ENCODE data around the gene SAMD5. TPM values are rescaled to one million over a fixed set of nuclear protein-coding genes. Genes with fewer than 3 reads are reported as not detected.

Gene SAMD5
- total RNA-seq, 1 donor, result 1.1 TPM

DNA sequence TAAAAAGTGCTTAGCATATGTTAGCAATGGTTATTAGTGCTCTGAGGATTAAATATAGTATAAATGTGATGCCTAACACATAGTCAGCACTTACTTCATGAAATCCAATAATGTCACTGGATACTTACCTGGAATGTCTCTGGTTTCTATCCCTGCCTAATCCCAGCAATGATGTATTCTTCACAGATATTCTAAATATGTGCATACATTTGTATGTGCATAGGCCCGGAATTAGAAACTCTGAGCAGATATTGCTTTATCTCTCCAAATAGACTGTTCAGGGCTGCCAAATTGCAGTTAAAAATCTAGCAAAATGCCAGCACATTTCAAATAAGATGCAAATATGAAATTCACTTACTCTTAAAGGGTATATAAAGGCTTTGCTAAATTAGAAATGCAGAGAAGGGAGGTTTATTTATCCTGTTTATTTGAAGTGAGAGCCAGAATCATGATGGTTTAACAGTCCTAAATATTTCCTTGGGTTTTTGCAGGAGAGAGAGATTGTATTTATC, 81.3 kb downstream of the SAMD5 start:
- no peaks in the 10 kb centered on the region for H3K9me3 ChIP-seq (ENCODE audit: low read depth, low read length)
- no peaks in the 10 kb centered on the region for H4K20me1 ChIP-seq (ENCODE audit: insufficient read depth, low read length)
- H3K27ac ChIP-seq (ENCODE audit: low read depth, low read length), result no peak overlapping the region
- no peak overlapping the region for H3K4me2 ChIP-seq (ENCODE audit: insufficient read depth, low read length)
- no peak overlapping the region for H2AFZ ChIP-seq (ENCODE audit: low read length)
- H3K27me3 ChIP-seq (ENCODE audit: insufficient read depth, low read length), result no peaks in the 10 kb centered on the region
- H3K79me2 ChIP-seq (ENCODE audit: insufficient read depth, low read length), result no peaks in the 10 kb centered on the region
- no peak for DNase-seq (ENCODE audit: insufficient read length, low spot score, missing footprints)
- TF ChIP-seq, protein P1, sequence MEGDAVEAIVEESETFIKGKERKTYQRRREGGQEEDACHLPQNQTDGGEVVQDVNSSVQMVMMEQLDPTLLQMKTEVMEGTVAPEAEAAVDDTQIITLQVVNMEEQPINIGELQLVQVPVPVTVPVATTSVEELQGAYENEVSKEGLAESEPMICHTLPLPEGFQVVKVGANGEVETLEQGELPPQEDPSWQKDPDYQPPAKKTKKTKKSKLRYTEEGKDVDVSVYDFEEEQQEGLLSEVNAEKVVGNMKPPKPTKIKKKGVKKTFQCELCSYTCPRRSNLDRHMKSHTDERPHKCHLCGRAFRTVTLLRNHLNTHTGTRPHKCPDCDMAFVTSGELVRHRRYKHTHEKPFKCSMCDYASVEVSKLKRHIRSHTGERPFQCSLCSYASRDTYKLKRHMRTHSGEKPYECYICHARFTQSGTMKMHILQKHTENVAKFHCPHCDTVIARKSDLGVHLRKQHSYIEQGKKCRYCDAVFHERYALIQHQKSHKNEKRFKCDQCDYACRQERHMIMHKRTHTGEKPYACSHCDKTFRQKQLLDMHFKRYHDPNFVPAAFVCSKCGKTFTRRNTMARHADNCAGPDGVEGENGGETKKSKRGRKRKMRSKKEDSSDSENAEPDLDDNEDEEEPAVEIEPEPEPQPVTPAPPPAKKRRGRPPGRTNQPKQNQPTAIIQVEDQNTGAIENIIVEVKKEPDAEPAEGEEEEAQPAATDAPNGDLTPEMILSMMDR (IDR thresholded peaks at IDR 0.05; ENCODE audit: extremely low read depth, low read depth, low read length), result no peak
- no peaks in the 10 kb centered on the region for H3K4me1 ChIP-seq (ENCODE audit: insufficient read depth, low read length)
- no peak overlapping the region for H3K4me3 ChIP-seq (ENCODE audit: insufficient read depth, low read length)
- no peaks in the 10 kb centered on the region for H3K36me3 ChIP-seq (ENCODE audit: insufficient read depth, low read length)

GRCh38 chr6:147595961-147596360, 87.5 kb downstream of the SAMD5 start:
- Histone ChIP-seq H3K27ac (ENCODE audit: low read depth, low read length) (no peak overlapping the region), H3K4me1 (ENCODE audit: insufficient read depth, low read length) (no peaks in the 10 kb centered on the region), H3K79me2 (ENCODE audit: insufficient read depth, low read length) (no peaks in the 10 kb centered on the region), H3K4me3 (ENCODE audit: insufficient read depth, low read length) (no peak overlapping the region), H3K36me3 (ENCODE audit: insufficient read depth, low read length) (no peaks in the 10 kb centered on the region), H3K9me3 (ENCODE audit: low read depth, low read length) (no peaks in the 10 kb centered on the region), H3K4me2 (ENCODE audit: insufficient read depth, low read length) (no peak overlapping the region), H4K20me1 (ENCODE audit: insufficient read depth, low read length) (no peaks in the 10 kb centered on the region), H3K27me3 (ENCODE audit: insufficient read depth, low read length) (no peaks in the 10 kb centered on the region), H2AFZ (ENCODE audit: low read length) (no peak overlapping the region)
- DNase-seq (ENCODE audit: insufficient read length, low spot score, missing footprints), result no peak
- TF ChIP-seq, protein P1 (IDR thresholded peaks at IDR 0.05; ENCODE audit: extremely low read depth, low read depth, low read length), result no peak

DNA sequence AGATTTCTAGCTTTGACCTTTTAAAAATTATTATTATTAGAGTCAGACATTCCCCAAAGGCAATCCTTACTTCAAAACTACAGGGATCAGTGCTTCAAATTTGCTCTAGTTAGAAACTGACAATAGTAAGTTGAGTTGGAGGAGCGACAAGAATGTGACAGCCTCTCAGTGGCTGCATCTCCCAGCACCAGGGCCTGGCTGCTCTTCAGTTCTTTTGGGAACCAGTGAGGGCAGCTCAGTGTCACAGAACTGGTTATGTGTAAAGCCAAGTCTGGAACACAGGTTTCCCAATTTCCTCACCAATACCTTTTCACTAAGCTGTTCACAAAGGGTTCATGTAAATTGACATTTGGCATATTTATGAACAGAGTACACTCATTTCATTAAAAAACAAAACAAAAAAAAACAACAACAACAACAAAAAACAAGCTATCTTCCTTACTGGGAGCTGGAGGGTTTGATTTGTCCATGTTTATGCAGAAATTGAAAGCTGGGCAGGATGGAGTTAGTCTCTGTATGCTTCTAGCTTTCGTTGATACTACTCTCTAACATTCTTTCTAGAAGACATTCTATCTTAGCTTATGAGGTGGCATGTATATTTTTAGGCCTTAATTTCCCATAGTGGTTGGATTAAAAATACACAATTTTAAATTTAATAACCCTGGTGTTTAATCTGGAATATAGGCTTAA, 95.0 kb downstream of the SAMD5 start:
- no peaks in the 10 kb centered on the region for H3K9me3 ChIP-seq (ENCODE audit: low read depth, low read length)
- no peaks in the 10 kb centered on the region for H3K27me3 ChIP-seq (ENCODE audit: insufficient read depth, low read length)
- H3K4me1 ChIP-seq (ENCODE audit: insufficient read depth, low read length), result no peaks in the 10 kb centered on the region
- no peak overlapping the region for H3K4me2 ChIP-seq (ENCODE audit: insufficient read depth, low read length)
- DNase-seq (ENCODE audit: insufficient read length, low spot score, missing footprints), result no peak
- no peaks in the 10 kb centered on the region for H4K20me1 ChIP-seq (ENCODE audit: insufficient read depth, low read length)
- H2AFZ ChIP-seq (ENCODE audit: low read length), result no peak overlapping the region
- TF ChIP-seq, protein P1 (IDR thresholded peaks at IDR 0.05; ENCODE audit: extremely low read depth, low read depth, low read length), result no peak
- H3K4me3 ChIP-seq (ENCODE audit: insufficient read depth, low read length), result no peak overlapping the region
- no peaks in the 10 kb centered on the region for H3K36me3 ChIP-seq (ENCODE audit: insufficient read depth, low read length)
- H3K79me2 ChIP-seq (ENCODE audit: insufficient read depth, low read length), result no peaks in the 10 kb centered on the region
- no peak overlapping the region for H3K27ac ChIP-seq (ENCODE audit: low read depth, low read length)

GRCh38 chr6:147604373-147604772, 95.9 kb downstream of the SAMD5 start:
- no peak overlapping the region for H3K4me3 ChIP-seq (ENCODE audit: insufficient read depth, low read length)
- H3K4me1 ChIP-seq (ENCODE audit: insufficient read depth, low read length), result no peaks in the 10 kb centered on the region
- no peak overlapping the region for H2AFZ ChIP-seq (ENCODE audit: low read length)
- H3K27me3 ChIP-seq (ENCODE audit: insufficient read depth, low read length), result no peaks in the 10 kb centered on the region
- H3K79me2 ChIP-seq (ENCODE audit: insufficient read depth, low read length), result no peaks in the 10 kb centered on the region
- no peaks in the 10 kb centered on the region for H3K9me3 ChIP-seq (ENCODE audit: low read depth, low read length)
- H3K4me2 ChIP-seq (ENCODE audit: insufficient read depth, low read length), result no peak overlapping the region
- TF ChIP-seq, protein P1 (IDR thresholded peaks at IDR 0.05; ENCODE audit: extremely low read depth, low read depth, low read length), result no peak
- DNase-seq (ENCODE audit: insufficient read length, low spot score, missing footprints), result no peak
- no peaks in the 10 kb centered on the region for H3K36me3 ChIP-seq (ENCODE audit: insufficient read depth, low read length)
- H3K27ac ChIP-seq (ENCODE audit: low read depth, low read length), result no peak overlapping the region
- no peaks in the 10 kb centered on the region for H4K20me1 ChIP-seq (ENCODE audit: insufficient read depth, low read length)
